ENCODE measurements around the gene TMEM150B. TPM values are rescaled to one million over a fixed set of nuclear protein-coding genes. Genes with fewer than 3 reads are reported as not detected.
A peak's percentile ranks its signal among the peaks of the same experiment; 100 is the strongest.

Gene TMEM150B
- polyA plus RNA-seq, 1 donor from 2014 or later = not detected

- no peaks in the 10 kb centered on the region for H3K9me3 ChIP-seq (ENCODE audit: low read length)
Measured at GRCh38 chr19:55355213-55355821, 30.2 kb upstream of the TMEM150B start.

GRCh38 chr19:55354698-55355212 is 29.6 kb upstream of the TMEM150B start, which contains the start of gene COX6B2:
TSS of gene COX6B2 (minus strand) at chr19:55354719. CDS start at chr19:55354521, 198 bp downstream.
- Histone ChIP-seq H3K27me3 (ENCODE audit: insufficient read depth, low read depth, low read length) (peaks cover 54% of the 10 kb centered on the region), H3K79me2 (replicated peaks; ENCODE audit: insufficient read depth, low read length) (no peaks in the 10 kb centered on the region), H4K20me1 (ENCODE audit: insufficient read depth) (no peaks in the 10 kb centered on the region), H3K36me3 (ENCODE audit: insufficient read depth, low read length) (no peaks in the 10 kb centered on the region), H3K9ac (ENCODE audit: low read length) (peak within 1 kb of the TSS; percentile 41), H3K4me2 (ENCODE audit: low read length) (peak within 1 kb of the TSS; percentile 81), H3K9me2 (ENCODE audit: insufficient read depth, low read length) (no peaks in the 10 kb centered on the region), H3K4me3 (ENCODE audit: low read length) (peak within 1 kb of the TSS; percentile 71), H3F3A (ENCODE audit: insufficient read depth, low read length, poor library complexity, severe bottlenecking) (no peaks in the 10 kb centered on the region), H2AFZ (ENCODE audit: low read depth, low read length) (no peak within 1 kb of the TSS), H3K9me3 (ENCODE audit: low read length) (no peaks in the 10 kb centered on the region), H3K27ac (ENCODE audit: low read length) (no peak within 1 kb of the TSS)
- TF ChIP-seq EP300 (conservative IDR thresholded peaks at IDR 0.05; ENCODE audit: poor library complexity, severe bottlenecking) (no peak), EZH2 (IDR thresholded peaks at IDR 0.05; ENCODE audit: borderline replicate concordance, insufficient read depth, low read length, poor library complexity, severe bottlenecking) (no peak), POLR2AphosphoS5 (IDR thresholded peaks at IDR 0.05) (no peak), SMC3 (conservative IDR thresholded peaks at IDR 0.05; ENCODE audit: poor library complexity) (no peak), CTCF (IDR thresholded peaks at IDR 0.05; ENCODE audit: poor library complexity, severe bottlenecking) (no peak), RAD21 (conservative IDR thresholded peaks at IDR 0.05) (no peak), TAF1 (IDR thresholded peaks at IDR 0.05; ENCODE audit: low read depth) (no peak)

More at GRCh38 chr19:55355213-55355821, 30.2 kb upstream of the TMEM150B start:
- no peaks in the 10 kb centered on the region for H3F3A ChIP-seq (ENCODE audit: insufficient read depth, low read length, poor library complexity, severe bottlenecking)
- no peaks in the 10 kb centered on the region for H4K20me1 ChIP-seq (ENCODE audit: insufficient read depth)
- no peaks in the 10 kb centered on the region for H3K36me3 ChIP-seq (ENCODE audit: insufficient read depth, low read length)
- no peak overlapping the region for H3K4me2 ChIP-seq (ENCODE audit: low read length)
- no peaks in the 10 kb centered on the region for H3K79me2 ChIP-seq (replicated peaks; ENCODE audit: insufficient read depth, low read length)
- no peak overlapping the region for H3K4me3 ChIP-seq (ENCODE audit: low read length)
- TF ChIP-seq SMC3 (conservative IDR thresholded peaks at IDR 0.05; ENCODE audit: poor library complexity) (no peak), POLR2AphosphoS5 (IDR thresholded peaks at IDR 0.05) (no peak), EP300 (conservative IDR thresholded peaks at IDR 0.05; ENCODE audit: poor library complexity, severe bottlenecking) (no peak), MXI1 (conservative IDR thresholded peaks at IDR 0.05; ENCODE audit: poor library complexity, severe bottlenecking) (no peak), RAD21 (conservative IDR thresholded peaks at IDR 0.05) (no peak), REST (IDR thresholded peaks at IDR 0.05; ENCODE audit: borderline replicate concordance) (no peak), EZH2 (IDR thresholded peaks at IDR 0.05; ENCODE audit: borderline replicate concordance, insufficient read depth, low read length, poor library complexity, severe bottlenecking) (no peak), CTCF (IDR thresholded peaks at IDR 0.05; ENCODE audit: poor library complexity, severe bottlenecking) (no peak), TAF1 (IDR thresholded peaks at IDR 0.05; ENCODE audit: low read depth) (no peak)
- H3K27ac ChIP-seq (ENCODE audit: low read length) = no peak overlapping the region
- H3K9me2 ChIP-seq (ENCODE audit: insufficient read depth, low read length) = no peaks in the 10 kb centered on the region
- H3K9ac ChIP-seq (ENCODE audit: low read length) = no peak overlapping the region
- H2AFZ ChIP-seq (ENCODE audit: low read depth, low read length) = no peak overlapping the region
- peaks cover 54% of the 10 kb centered on the region for H3K27me3 ChIP-seq (ENCODE audit: insufficient read depth, low read depth, low read length)

All from neural cell (in vitro differentiated cells).